GM18526 (cell line): ENCODE results near the gene ANAPC4.

Experiments
- POLR2A ChIP-seq: IDR thresholded peaks from 3 replicates; pipeline ENCODE4 v1.6.1; 2011; ENCODE audit not compliant: insufficient read length; ENCODE audit errors: extremely low read depth

ANAPC4 gene

DNA sequence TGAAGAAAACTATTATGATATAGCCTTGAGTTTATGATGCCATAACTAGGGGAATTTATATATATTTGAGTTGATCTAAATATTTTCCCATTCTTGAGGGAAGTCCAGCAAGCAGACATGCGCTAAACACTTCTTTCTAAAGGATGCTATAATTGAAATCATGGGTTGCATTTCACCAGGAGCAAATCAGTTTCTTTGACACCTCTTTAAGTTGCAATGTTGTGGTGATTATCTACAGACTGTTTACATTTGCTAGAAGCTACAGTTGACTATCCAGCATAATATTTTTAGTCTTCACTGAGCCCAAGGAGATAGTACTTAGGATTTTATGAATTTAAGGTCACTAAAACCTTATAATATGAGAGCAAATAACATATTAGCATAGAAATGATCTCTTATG, 43.9 kb downstream of the ANAPC4 start:
- TF ChIP-seq POLR2A = no peak

DNA sequence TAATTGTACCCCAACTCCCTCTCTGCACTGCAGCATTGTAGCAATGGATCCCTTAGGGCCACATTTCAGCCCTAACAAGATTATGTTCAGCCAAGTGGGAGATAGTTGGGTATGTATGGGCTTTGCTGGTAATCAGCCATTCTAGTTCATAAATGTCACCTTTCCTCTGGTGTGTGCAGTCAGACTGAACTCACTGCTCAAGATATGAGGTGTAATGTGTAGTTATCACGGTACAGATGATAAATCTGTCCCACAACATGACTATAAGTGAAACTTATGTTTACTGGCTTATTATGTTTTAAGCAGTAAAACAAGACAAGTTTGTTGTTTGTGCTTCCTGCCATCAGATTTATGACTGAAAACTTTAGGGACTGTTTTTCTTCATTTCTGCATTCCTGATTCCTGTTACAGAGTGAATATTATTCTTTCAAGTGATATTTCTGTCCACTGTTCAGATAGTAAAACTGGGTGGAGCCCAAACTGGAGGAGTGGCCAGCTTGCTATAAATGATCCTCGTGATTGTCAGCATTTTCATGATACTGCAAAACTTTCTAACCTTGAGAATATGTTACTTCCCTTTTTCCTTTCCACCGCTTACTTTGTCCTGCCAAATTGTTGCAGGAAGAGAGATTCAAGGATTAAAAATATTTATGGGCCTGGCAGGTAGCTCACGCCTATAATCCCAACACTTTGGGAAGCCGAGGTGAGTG, 44.9 kb downstream of the ANAPC4 start:
- no peak for TF ChIP-seq POLR2A

DNA sequence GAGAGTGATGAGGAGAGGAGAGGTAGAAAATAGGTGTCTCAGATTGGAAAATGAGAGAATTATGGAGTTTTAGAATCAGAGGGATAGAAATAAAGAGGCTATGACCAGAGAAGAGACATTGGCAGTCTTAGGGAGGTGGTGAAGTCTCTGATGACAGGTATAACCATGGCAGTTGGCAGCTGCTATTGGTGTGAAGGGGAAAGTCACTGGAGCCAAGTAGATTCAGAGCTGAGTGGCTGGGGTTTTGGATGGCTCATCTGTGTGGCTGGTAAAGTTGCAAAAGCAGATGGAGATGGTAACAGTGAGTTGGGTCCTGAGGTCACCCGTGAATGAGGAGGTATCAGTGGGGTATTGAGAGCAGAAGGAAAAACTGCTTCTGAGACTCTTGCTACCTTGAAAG, 46.5 kb downstream of the ANAPC4 start:
- TF ChIP-seq POLR2A = no peak

DNA sequence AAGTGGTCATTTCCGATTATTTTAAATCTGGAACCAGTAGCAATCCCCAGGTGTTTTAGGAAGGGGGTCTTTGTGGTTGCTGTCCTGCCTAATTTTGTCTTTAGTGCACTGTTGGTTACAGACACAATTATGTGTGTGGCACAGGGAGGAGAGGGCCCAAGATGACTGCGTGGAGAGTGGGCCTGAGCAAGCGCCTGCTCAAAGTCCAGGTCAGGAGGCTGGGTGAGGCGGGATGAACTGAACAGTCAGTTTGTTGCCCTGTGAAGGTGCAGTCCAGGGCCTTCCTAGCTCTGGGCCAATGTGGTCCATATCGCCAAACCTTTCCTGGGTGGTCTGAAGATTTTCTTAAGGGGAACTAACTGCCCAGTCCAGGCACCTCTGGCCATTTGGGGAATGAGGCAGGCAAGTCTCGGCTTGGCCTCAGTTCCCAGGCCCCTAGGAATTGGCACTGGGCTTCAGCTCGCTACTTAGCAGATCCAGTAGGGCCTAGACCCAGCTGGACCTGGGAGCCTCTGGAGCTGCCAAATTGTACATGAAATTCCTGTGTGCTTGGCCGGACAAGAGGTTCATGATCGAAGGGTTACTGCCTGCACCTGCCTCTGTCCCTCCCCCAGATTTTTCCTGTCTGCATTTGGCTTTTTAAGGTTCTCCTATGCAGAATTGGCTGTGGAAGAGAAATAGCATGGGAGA, 47.6 kb downstream of the ANAPC4 start:
- no peak for TF ChIP-seq POLR2A

DNA sequence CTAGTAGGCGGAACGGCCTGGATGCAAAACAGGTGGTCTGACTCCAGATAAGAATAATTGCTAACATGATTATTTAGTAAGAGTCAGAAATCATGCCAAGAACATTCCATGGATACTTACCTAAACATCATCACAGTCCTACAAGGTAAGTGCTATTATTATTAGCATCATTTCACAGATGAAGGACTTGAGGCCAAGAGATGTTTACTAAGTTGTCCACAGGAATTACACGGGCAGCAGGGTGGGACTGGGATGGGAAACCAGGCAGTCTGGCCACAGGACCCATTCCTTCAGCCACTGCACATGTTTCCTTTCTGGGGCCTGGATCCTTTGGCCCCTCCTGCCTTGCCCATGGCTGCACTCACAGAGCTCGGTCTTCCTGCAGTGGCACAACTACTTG, 48.3 kb downstream of the ANAPC4 start:
- TF ChIP-seq POLR2A = no peak

DNA sequence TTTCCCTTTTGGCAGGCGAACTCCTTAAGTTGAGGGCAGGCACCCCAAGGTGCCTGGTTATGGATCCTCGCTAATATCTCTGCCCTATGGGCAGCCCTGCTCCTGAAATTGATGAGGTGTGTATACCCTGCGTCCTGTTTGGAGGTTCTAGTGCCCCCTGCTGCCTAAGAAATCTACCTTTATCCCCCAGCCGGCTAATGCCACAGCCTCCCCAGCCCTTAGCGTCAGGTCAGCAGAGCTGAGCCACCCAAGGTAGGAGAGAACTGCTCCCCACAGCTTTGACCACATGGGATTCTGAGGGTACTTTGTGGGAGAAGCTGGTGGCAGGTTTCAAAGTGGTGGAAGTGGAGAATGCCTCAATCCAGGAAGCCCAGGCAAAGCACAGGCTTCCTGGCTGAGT, 50.8 kb downstream of the ANAPC4 start:
- TF ChIP-seq POLR2A = no peak

DNA sequence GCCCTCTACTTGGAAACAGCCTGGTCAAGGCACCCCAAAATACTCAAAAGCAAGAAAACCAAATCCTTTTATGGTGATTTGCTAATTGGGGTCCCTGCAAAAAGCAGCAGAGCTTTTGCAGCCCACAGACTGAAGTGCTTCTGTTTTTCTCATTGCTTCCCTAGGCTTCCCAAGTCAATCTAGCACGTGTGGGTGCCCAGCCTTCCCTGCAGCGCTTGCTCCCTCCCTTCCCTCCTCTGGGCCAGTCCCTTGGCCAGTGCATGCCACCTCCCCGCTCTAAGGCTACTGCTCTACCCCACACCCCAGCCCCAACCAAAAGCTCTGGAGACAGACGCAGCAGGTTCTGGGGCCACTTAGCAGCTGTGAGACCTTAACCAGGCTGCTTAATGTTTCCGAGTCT, 53.6 kb downstream of the ANAPC4 start:
- TF ChIP-seq POLR2A = no peak

DNA sequence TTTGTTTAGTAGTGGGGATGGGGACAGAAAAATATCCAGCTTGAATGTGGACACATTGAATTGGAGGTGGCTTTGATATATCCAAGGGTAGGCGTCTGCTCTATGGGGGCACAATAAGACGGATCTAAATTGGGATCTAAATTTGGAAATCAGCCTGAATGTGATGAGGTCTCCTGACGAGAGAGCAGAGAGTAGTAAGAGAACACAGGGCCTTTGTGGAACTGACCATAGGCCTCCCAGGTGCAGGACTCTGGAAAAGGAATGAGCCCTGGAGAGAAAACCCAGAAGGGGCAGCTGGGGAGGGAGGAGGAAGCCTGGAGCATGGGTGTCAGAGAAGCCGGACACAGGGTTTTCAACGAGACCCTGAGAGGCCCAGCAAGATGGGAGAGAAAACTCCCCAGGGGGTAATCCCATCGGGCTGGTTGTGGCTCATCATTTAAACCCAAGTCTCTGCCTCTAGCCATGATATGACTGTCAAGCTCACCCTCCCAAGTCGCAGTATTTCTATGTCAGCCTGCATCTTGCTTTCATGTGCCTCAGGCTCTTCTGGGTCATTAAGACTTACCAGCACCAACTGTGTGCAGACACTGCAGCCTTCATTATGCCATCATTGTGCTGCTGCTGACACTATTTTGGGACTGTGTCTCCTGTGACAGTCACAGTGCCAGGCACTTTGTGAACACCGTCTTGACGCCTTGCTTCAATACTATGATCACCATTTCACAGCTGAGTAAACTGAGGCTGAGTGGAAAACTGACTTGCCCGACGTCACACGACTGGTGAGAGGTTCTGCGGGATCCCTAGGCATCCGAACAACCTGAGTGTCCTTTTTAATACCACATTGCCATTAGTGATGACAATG, 57.1 kb downstream of the ANAPC4 start:
- no peak for TF ChIP-seq POLR2A

DNA sequence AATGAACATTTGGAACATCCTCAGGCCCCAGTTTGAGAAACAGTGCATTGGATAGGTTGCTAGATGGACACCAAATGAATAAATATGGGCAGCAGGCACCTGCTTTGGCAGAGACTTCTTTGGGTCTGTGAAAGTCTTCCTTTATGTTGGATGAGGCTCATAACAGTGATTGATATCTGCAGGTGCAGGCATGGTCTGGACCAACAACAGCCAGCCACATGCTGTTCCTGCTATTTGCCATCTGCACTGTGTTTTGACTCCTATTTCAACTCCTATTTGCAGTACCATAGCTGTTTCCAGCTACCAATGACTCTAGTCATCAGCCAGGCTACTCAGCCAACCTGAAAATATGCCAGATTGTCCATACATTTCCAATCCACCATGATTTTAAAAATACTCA, 60.9 kb downstream of the ANAPC4 start:
- TF ChIP-seq POLR2A = no peak

DNA sequence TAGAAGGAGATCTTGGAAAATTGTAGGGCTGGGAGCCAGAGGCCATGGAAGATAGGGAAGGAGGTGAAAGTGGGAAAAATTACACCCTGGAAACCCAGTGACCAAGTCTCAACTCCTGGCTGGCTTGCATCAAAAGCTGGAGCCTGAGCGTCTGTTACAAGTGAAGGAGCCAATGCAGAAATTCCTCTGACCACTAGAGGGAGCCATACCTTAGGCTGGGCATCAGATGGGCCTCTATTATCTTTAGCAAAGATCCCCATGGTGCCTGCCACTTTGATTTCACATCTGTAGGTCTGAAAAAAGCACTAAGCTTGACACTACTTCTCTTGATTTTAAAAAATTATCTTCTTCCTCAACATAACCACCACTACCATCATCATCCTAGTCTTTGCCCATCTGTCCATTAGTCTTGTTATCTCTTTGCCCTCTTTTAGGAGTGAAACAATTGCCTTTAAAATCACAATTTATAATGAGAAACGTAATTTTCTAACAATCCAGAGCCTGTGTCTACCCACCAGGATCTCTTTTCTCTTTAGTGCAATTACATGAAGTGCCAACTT, 62.9 kb downstream of the ANAPC4 start:
- TF ChIP-seq POLR2A = no peak

DNA sequence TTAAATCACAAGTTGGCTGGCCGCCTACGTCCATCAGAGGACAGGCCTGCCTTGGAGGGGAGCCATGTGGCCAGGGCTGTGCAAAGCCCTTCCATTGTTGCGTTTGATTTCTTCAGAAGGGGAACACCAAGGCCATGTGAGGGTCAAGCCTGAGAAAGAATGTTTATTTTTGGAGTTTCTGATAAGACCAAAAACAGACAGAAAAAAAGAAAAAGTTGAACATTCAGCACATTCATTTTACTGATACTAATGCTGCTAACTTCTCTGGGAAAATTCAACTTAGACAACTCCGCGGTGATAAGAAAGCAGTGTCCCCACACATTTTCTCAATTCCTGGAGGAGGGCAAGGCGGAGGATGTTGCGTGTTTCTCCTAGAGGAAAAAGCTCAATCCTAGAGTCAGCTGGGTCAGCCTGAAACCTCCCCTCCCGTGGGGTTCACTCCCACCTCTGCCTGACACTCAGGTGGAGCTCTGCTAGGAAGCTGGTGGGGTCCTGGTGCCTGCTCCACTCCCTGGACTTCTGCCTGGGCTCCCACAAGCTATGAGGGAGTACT, 63.5 kb downstream of the ANAPC4 start:
- no peak for TF ChIP-seq POLR2A

DNA sequence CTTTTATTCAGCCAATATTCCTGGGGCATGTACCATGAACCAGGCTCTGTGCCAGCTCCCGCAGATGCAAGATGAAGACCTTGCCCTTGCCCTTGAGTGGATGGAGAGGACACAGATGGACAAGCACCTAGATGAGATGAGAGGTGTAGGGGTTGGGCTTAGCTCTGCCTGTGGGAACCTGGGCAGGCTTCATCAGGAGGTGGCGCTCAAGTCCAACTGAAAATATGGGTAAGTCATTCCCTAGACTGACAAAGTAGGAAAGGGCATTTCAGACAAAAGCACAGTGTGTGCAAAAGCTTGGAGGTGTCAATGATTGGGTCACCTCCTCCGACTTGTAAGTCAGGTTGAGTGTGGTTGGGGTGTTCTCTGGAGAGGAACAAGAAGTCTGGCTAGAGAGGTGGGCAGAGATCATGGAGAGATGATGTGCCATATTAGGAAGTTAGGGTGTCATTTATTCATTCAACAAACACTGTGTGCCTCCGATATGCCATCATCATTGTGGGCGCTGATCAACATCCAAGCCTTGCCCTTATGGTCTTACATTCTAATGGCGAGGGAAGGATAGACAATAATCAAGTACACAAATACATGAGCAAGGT, 64.6 kb downstream of the ANAPC4 start:
- no peak for TF ChIP-seq POLR2A

DNA sequence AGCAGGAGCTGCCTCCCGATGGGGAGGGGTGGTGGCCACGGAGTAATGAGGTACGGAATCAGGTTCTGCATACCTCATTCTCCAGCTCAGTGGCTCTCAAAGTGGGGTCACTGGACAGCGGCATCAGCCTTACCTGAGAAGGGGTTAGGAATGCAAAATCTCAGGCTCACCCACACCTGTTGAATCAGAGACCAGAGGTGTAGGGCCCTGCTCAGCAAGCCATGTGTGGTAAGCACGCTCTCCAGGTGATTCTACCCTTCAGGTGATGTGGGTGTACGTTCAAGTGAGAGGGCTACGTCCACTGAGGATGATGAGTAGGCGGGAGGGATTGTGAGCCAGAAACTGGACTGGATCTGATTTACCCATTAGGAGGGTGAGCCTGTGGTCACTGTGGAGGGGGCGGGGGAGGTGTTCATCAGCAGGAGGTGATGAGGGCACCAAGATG, 65.8 kb downstream of the ANAPC4 start:
- no peak for TF ChIP-seq POLR2A

DNA sequence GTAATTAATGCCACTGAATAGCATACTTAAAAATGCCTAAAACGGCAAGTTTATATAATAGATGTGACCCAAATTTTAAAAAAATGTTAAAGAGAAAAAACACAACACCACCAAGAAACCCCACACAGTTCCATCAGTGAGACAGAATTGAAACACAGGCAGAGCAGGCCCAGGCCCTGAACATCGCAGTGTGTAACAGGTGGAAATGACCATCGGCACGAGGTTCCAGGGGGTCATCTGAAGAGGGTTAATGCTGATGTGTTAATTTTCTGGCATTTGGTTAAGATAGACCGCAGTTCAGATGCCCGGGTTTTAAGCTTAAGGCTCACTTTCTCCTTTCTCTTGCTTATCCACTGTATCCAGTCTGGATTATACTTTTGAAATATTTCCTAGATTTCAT, 66.8 kb downstream of the ANAPC4 start:
- no peak for TF ChIP-seq POLR2A

DNA sequence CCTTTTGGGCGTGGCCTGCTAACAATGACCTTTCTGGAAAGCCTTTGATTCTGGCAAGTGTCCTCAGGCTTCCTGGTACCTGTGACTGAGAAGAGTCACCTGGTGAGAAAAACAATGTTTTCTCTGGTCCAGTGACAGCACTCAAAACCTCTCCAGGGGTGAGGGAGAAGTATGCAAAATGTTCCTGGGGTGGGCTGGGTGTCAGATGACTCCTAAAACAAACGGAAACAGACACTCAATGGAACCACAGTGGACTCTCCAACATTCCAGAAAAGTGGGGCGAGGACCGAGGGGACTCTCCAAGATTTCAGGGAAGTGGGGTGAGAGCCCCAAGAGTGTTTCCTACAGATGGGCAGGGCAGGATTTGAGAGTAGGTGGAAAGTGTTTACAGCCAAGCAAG, 69.5 kb downstream of the ANAPC4 start:
- no peak for TF ChIP-seq POLR2A
